GM20000 (cell line): ENCODE measurements around the gene SRRM4.

Source experiments
- DNase-seq: peaks from one replicate; pipeline ENCODE4 v3.0.0; 2012; ENCODE audit warnings: low spot score
- TF ChIP-seq, protein P1 (sequence below): IDR thresholded peaks from 2 replicates; pipeline ENCODE4 v1.5.1; 2012; ENCODE audit warnings: mild to moderate bottlenecking, control low read depth; ENCODE audit errors: extremely low read depth, missing control alignments

SRRM4 gene

DNA sequence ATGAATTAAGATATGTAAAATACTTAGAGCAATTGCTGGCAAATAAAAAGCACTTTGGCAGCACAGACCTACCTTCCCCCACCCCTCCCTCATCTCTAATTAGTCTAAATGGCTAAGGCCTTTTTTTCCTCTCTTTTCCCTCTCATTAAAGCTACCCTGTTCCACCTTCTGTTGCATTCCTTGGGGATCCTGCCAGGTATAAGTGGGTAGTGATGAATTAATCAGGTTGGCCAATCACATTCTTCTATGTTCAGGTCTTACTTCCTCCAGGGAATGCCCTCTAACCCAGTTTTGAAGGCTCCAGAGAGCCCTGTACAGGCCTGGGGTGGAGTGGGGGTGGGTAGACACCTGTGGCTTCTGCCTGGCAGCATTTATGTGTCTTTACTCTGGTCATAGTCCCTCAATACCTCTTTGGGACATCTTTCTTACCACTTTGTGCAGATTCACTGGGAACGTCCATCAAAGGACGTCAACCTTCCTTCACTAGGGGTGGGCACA is 225.8 kb downstream of the SRRM4 start:
- DNase-seq: no peak

DNA sequence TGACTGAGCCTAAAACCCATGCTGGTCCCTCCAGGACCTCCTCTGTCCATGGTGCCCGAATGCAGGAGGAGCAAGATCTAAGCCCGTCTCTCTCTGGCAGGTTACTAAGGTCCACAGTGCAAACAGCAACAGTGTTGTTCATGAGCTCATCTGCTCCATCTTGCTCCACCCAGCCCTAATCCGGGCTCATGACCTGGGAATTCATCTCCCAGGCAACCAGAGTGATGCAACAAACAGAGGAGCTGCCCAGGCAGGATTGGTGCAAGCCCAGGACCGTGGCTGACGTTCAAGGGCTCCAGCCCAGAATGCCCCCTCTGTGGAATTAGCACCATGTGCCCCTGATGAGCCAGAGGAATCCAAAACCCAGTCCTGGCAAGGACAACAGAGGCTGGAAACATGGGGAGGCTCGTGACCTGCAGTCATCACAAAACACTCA is 227.3 kb downstream of the SRRM4 start:
- DNase-seq: no peak
- TF ChIP-seq, protein P1, sequence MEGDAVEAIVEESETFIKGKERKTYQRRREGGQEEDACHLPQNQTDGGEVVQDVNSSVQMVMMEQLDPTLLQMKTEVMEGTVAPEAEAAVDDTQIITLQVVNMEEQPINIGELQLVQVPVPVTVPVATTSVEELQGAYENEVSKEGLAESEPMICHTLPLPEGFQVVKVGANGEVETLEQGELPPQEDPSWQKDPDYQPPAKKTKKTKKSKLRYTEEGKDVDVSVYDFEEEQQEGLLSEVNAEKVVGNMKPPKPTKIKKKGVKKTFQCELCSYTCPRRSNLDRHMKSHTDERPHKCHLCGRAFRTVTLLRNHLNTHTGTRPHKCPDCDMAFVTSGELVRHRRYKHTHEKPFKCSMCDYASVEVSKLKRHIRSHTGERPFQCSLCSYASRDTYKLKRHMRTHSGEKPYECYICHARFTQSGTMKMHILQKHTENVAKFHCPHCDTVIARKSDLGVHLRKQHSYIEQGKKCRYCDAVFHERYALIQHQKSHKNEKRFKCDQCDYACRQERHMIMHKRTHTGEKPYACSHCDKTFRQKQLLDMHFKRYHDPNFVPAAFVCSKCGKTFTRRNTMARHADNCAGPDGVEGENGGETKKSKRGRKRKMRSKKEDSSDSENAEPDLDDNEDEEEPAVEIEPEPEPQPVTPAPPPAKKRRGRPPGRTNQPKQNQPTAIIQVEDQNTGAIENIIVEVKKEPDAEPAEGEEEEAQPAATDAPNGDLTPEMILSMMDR: no peak

More for the DNA sequence above, 225.8 kb downstream of the SRRM4 start:
- TF ChIP-seq, protein P1: no peak

DNA sequence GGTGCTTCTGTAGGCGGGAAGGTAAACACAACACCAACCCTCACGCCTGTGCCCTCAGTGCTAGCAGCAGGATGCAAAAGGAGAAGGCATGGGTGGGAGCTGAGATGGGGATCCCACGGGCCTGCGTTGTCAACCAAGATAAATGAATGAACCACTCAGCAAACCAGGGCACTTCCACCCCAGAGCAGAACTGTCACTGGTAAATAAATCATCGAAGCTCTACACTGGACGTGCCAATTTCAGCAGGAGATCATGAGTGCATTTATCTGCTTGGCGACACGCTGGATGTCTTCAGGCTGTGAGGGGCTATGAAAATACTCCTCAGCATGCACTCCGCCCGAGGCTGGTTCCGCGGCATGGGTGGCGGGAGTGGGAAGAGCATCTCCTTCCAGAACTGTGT is 230.5 kb downstream of the SRRM4 start:
- TF ChIP-seq, protein P1: no peak
- no peak for DNase-seq
